SU-DHL-6 (cell line): ENCODE data around the gene ANKRD63.

Experiments used
- H2AFZ ChIP-seq: fragments of 200-600 bp; sonication (generic); 2 replicates; pipeline ENCODE4 v1.6.1; 2014; ENCODE audit warnings: low read depth, mild to moderate bottlenecking, moderate library complexity, mixed read lengths, antibody characterized with exemption, low read length; ENCODE audit not compliant: severe bottlenecking
- H3F3A ChIP-seq: fragments of 200-600 bp; shearing (Covaris generic); 2 replicates; pipeline ENCODE4 v1.6.0; 2016; ENCODE audit warnings: antibody characterized with exemption, mild to moderate bottlenecking; ENCODE audit not compliant: insufficient read depth
- H3K27ac ChIP-seq: fragments of 200-600 bp; sonication (generic); 2 replicates; pipeline ENCODE4 v1.5.1; 2016; ENCODE audit warnings: low read depth, mild to moderate bottlenecking, low read length, moderate library complexity, mixed read lengths
- H3K27me3 ChIP-seq: fragments of 200-600 bp; sonication (generic), shearing (Covaris generic); 2 replicates; pipeline ENCODE4 v1.6.0; 2014; ENCODE audit warnings: mild to moderate bottlenecking, low read length
- H3K36me3 ChIP-seq: fragments of 200-600 bp; sonication (generic); 2 replicates; pipeline ENCODE4 v1.6.1; 2014; ENCODE audit warnings: mild to moderate bottlenecking, low read length, mixed read lengths
- H3K4me2 ChIP-seq: fragments of 300-600, 200-600 bp; shearing (Covaris generic), sonication (generic); 2 replicates; pipeline ENCODE4 v1.6.0; 2014; ENCODE audit warnings: low read length, low read depth, mild to moderate bottlenecking; ENCODE audit not compliant: poor library complexity, severe bottlenecking
- H3K4me3 ChIP-seq: fragments of 200-600 bp; sonication (generic); 2 replicates; pipeline ENCODE4 v1.5.1; 2014; ENCODE audit warnings: antibody characterized with exemption, low read length, mild to moderate bottlenecking, mixed read lengths; ENCODE audit not compliant: insufficient read depth, poor library complexity, severe bottlenecking
- H3K79me2 ChIP-seq: fragments of 200-600 bp; sonication (generic); 2 replicates; pipeline ENCODE4 v1.6.1; 2014; ENCODE audit warnings: mild to moderate bottlenecking, low read length, moderate library complexity; ENCODE audit not compliant: insufficient read depth
- H3K9ac ChIP-seq: fragments of 200-600 bp; sonication (generic); 2 replicates; pipeline ENCODE4 v1.7.0; 2014; ENCODE audit warnings: mild to moderate bottlenecking, low read length
- H3K9me2 ChIP-seq: fragments of 200-600 bp; sonication (generic); replicated peaks from 2 replicates; pipeline ENCODE4 v1.6.1; 2014; ENCODE audit warnings: low read length; ENCODE audit not compliant: insufficient read depth
- H3K9me3 ChIP-seq: fragments of 200-600 bp; sonication (generic); 2 replicates; pipeline ENCODE4 v1.6.1; 2014; ENCODE audit warnings: low read length, mixed read lengths; ENCODE audit not compliant: insufficient read depth
- H4K20me1 ChIP-seq: fragments of 200-600 bp; sonication (generic); 2 replicates; pipeline ENCODE4 v1.6.1; 2014; ENCODE audit warnings: low read depth, mild to moderate bottlenecking, antibody characterized with exemption, low read length, moderate library complexity, mixed read lengths
- EZH2phosphoT487 ChIP-seq: fragments of 200-600 bp; sonication (generic), shearing (Covaris generic); conservative IDR thresholded peaks from 2 replicates; pipeline ENCODE4 v1.6.1; 2018; ENCODE audit warnings: mild to moderate bottlenecking, antibody characterized with exemption, low read length, moderate library complexity, mixed read lengths
- TF ChIP-seq, protein P1 (sequence below): fragments of 200-600 bp; sonication (generic); IDR thresholded peaks from one replicate; pipeline ENCODE4 v1.5.1; 2017; ENCODE audit warnings: antibody characterized with exemption, mild to moderate bottlenecking, low read length, moderate library complexity; ENCODE audit not compliant: insufficient read depth, poor library complexity, severe bottlenecking

Gene ANKRD63

DNA sequence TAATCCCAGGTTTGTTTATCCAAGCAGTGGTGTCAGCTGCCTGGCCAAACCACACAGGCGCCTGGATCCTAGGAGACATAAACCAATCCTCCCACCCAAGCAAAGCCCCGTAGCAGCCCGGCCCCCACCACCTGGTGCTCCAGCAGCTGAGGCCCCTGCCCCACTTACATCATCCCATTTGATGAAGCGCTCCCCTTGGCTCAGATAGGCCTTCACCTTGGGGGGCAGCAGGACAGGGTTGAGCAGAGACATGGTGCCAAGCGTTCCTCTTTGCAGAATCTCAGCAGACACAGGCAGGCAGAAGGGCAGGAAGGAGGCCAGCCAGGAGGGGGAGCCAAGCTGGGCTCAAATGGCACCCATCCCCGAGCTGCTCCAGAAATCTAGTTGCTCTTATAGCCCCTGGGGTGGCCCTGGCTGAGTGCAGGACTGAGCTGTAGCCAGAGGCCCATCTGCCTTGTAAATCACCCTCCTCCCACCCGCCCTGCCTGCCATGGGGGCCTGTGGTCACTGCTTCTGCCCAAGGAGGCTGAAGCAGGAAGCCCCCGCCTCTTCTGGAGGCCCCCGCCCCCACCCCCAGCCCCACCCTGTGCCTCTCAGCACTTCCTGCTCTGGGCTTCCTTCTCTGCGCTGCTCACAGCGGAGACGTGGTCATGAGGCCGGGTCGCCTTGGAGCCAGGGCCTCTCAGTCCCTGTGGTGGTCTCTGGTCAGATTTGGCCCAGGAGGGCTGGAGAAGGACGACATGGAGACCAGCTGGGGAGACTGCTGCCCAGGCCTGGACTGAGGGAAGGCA, 24.8 kb upstream of the ANKRD63 start, which contains the start of gene PLCB2:
Gene PLCB2, minus strand, starts transcription at position 515 of the 791 bp plus-strand sequence. Its CDS starts 263 bp downstream, at position 252.
- no peaks in the 10 kb centered on the region for H3K27me3 ChIP-seq

DNA sequence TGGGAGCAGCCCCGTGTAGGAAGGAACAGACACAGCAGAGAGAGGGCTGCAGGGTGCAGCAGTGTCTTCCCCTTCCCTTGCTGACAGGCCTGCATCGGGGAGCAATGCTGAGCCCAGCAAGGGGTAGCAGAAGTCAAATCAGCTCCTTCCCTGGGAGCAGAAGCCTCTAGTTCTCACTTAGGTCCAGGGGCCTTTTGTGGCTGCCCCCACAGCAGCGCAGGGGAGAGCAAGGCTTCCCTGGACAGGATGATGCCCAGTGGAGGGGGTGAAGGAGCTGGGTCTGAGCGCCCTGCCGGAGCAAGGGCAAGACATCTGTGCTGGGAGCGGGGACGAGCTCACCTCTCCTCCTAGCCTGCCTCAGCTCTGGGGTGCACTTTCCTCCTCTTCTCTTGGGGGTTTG, 24.0 kb upstream of the ANKRD63 start:
- Histone ChIP-seq H3K36me3 (no peaks in the 10 kb centered on the region), H3F3A (no peaks in the 10 kb centered on the region), H3K79me2 (no peaks in the 10 kb centered on the region), H4K20me1 (no peaks in the 10 kb centered on the region), H3K4me2 (no peak overlapping the region), H3K27me3 (no peaks in the 10 kb centered on the region), H2AFZ (no peak overlapping the region), H3K9ac (no peak overlapping the region), H3K9me2 (no peaks in the 10 kb centered on the region), H3K27ac (no peak overlapping the region), H3K9me3 (no peaks in the 10 kb centered on the region), H3K4me3 (no peak overlapping the region)
- TF ChIP-seq, protein P1, sequence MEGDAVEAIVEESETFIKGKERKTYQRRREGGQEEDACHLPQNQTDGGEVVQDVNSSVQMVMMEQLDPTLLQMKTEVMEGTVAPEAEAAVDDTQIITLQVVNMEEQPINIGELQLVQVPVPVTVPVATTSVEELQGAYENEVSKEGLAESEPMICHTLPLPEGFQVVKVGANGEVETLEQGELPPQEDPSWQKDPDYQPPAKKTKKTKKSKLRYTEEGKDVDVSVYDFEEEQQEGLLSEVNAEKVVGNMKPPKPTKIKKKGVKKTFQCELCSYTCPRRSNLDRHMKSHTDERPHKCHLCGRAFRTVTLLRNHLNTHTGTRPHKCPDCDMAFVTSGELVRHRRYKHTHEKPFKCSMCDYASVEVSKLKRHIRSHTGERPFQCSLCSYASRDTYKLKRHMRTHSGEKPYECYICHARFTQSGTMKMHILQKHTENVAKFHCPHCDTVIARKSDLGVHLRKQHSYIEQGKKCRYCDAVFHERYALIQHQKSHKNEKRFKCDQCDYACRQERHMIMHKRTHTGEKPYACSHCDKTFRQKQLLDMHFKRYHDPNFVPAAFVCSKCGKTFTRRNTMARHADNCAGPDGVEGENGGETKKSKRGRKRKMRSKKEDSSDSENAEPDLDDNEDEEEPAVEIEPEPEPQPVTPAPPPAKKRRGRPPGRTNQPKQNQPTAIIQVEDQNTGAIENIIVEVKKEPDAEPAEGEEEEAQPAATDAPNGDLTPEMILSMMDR = no peak
- TF ChIP-seq EZH2phosphoT487 = no peak

More for the DNA sequence above, 24.8 kb upstream of the ANKRD63 start, which contains the start of gene PLCB2:
- Histone ChIP-seq H3K79me2 (no peaks in the 10 kb centered on the region), H3K36me3 (no peaks in the 10 kb centered on the region), H3F3A (no peaks in the 10 kb centered on the region), H3K4me3 (no peak within 1 kb of the TSS), H2AFZ (no peak within 1 kb of the TSS), H3K4me2 (peak within 1 kb of the TSS; percentile 20), H3K27ac (no peak within 1 kb of the TSS), H3K9ac (no peak within 1 kb of the TSS), H3K9me2 (no peaks in the 10 kb centered on the region), H4K20me1 (no peaks in the 10 kb centered on the region), H3K9me3 (no peaks in the 10 kb centered on the region)
- TF ChIP-seq, protein P1 = peak; percentile 13
- no peak for TF ChIP-seq EZH2phosphoT487

DNA sequence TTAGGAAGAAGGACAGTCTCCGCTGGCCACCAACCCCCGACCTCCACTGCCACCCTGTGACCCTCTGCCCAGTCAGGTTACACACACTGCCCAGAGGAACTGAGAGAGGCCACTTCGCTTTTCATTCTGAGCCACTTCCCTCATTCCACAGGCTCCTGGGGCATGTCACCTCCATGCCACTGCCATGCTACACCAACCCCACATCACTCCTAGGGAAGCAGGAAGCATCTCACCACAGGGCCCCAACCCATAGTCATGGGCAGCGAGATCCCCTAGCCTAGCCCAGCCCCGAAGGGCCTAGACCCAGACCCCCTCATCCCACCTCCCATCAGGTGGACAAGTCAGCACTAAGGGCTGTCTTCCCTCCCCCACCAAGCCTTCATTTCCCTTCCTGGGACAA, 23.5 kb upstream of the ANKRD63 start:
- Histone ChIP-seq H3K9me2 (no peaks in the 10 kb centered on the region), H3K27ac (no peak overlapping the region), H2AFZ (no peak overlapping the region), H3K9me3 (no peaks in the 10 kb centered on the region), H3K36me3 (no peaks in the 10 kb centered on the region), H3K9ac (no peak overlapping the region), H3K4me2 (no peak overlapping the region), H4K20me1 (no peaks in the 10 kb centered on the region), H3K4me3 (no peak overlapping the region), H3F3A (no peaks in the 10 kb centered on the region), H3K27me3 (no peaks in the 10 kb centered on the region), H3K79me2 (no peaks in the 10 kb centered on the region)
- no peak for TF ChIP-seq EZH2phosphoT487
- TF ChIP-seq, protein P1 = no peak
